Suprapubic skin (tissue), 4 donors: ENCODE results near the gene ADAMTS12. TPM values are rescaled to one million over a fixed set of nuclear protein-coding genes. Genes with fewer than 3 reads are reported as not detected.

Experiments used
- DNase-seq, 2 donors: peaks; one replicate each; pipeline ENCODE4 v3.0.0-alpha.2; 2019; ENCODE audit warnings: low spot score in 2 of 2
- H3K27ac ChIP-seq: fragments of 200-600 bp; sonication (generic); one replicate; pipeline ENCODE4 v1.5.1; 2019
- H3K27me3 ChIP-seq: fragments of 200-600 bp; sonication (generic); one replicate; pipeline ENCODE4 v1.5.1; 2019
- H3K36me3 ChIP-seq: fragments of 200-600 bp; sonication (generic); one replicate; pipeline ENCODE4 v1.5.1; 2019
- H3K4me1 ChIP-seq: fragments of 200-600 bp; sonication (generic); one replicate; pipeline ENCODE4 v1.5.1; 2019
- H3K4me3 ChIP-seq: fragments of 200-600 bp; sonication (generic); one replicate; pipeline ENCODE4 v1.5.1; 2019; ENCODE audit warnings: mild to moderate bottlenecking
- H3K9me3 ChIP-seq: fragments of 200-600 bp; sonication (generic); one replicate; pipeline ENCODE4 v1.5.1; 2019
- EP300 ChIP-seq: sonication (generic); formaldehyde crosslinking; IDR thresholded peaks from one replicate; pipeline ENCODE4 v1.6.1; 2017; ENCODE audit warnings: antibody characterized with exemption
- POLR2A ChIP-seq, 2 donors: fragments of 450-650 bp; IDR thresholded peaks; one replicate each; pipeline ENCODE4 v1.6.1; 2017; ENCODE audit warnings: antibody characterized with exemption in 2 of 2, mild to moderate bottlenecking in 2 of 2, moderate library complexity in 2 of 2
- POLR2AphosphoS5 ChIP-seq, 3 donors: sonication (generic); formaldehyde crosslinking; IDR thresholded peaks; one replicate each; pipeline ENCODE4 v1.6.1; 2017; ENCODE audit warnings: antibody characterized with exemption in 3 of 3
- WGBS: methylation state at CpG from one replicate; pipeline ENCODE4 v1.1.5; 2018; 5-methylcytosine and 5-hydroxymethylcytosine counted together
- total RNA-seq, 4 donors: library from RNA; depleted of rRNA; stranded (reverse); fragments of >200 nt; gene quantifications; one replicate each; pipeline ENCODE4 v1.1.0, GENCODE V29; 2016
- TF ChIP-seq, protein P1 (sequence below), 2 donors: fragments of 200-600 bp in 1 of 2; fragments of 450-650 bp in 1 of 2; sonication (generic) in 1 of 2; IDR thresholded peaks; one replicate each; pipeline ENCODE4 v1.5.1; 2016 to 2019; ENCODE audit warnings: antibody characterized with exemption in 2 of 2, mild to moderate bottlenecking in 1 of 2, moderate library complexity in 1 of 2

Gene ADAMTS12
- total RNA-seq, 4 donors from 2014 or later: 0.26 to 1.3 (median 0.57) TPM

DNA sequence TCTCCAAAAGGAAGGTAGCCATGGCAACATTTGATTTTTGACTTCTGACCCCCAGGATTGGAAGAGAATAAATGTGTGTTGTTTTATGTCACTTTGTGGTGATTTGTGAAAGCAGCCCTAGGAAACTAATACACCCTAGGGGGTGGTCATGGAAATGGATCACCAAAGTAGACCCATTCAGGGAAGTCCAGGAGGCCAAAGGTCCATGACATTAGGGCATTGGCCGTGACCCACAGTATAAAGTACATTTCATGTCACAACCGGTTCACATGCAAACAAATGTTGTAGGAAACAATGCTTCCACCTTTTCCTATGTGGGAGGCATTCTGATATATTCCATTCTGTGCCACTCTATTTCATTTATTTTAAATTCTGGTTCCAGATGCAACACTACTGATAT, 128.4 kb downstream of the ADAMTS12 start:
- Histone ChIP-seq H3K9me3 (no peaks in the 10 kb centered on the region), H3K4me3 (no peak overlapping the region), H3K4me1 (no peaks in the 10 kb centered on the region), H3K27me3 (no peaks in the 10 kb centered on the region), H3K27ac (no peak overlapping the region), H3K36me3 (no peaks in the 10 kb centered on the region)
- WGBS: 71% methylated on average over 2 of the region's 2 CpGs
- DNase-seq: no peak
- TF ChIP-seq POLR2AphosphoS5 (IDR thresholded peaks at IDR 0.05) (no peak), POLR2A (IDR thresholded peaks at IDR 0.05) (no peak), EP300 (no peak)
- TF ChIP-seq, protein P1, sequence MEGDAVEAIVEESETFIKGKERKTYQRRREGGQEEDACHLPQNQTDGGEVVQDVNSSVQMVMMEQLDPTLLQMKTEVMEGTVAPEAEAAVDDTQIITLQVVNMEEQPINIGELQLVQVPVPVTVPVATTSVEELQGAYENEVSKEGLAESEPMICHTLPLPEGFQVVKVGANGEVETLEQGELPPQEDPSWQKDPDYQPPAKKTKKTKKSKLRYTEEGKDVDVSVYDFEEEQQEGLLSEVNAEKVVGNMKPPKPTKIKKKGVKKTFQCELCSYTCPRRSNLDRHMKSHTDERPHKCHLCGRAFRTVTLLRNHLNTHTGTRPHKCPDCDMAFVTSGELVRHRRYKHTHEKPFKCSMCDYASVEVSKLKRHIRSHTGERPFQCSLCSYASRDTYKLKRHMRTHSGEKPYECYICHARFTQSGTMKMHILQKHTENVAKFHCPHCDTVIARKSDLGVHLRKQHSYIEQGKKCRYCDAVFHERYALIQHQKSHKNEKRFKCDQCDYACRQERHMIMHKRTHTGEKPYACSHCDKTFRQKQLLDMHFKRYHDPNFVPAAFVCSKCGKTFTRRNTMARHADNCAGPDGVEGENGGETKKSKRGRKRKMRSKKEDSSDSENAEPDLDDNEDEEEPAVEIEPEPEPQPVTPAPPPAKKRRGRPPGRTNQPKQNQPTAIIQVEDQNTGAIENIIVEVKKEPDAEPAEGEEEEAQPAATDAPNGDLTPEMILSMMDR (IDR thresholded peaks at IDR 0.05): no peak

- no peak overlapping the region for H3K4me3 ChIP-seq
- H3K4me1 ChIP-seq: no peaks in the 10 kb centered on the region
- H3K27me3 ChIP-seq: no peaks in the 10 kb centered on the region
- H3K36me3 ChIP-seq: no peaks in the 10 kb centered on the region
- H3K9me3 ChIP-seq: no peaks in the 10 kb centered on the region
- no peak overlapping the region for H3K27ac ChIP-seq
- DNase-seq: no peak
- 74% methylated on average over 1 of the region's 1 CpG for WGBS
- TF ChIP-seq EP300 (no peak), POLR2AphosphoS5 (IDR thresholded peaks at IDR 0.05) (no peak), POLR2A (IDR thresholded peaks at IDR 0.05) (no peak)
- TF ChIP-seq, protein P1 (IDR thresholded peaks at IDR 0.05): no peak
Measured at GRCh38 chr5:33762859-33763258, 128.9 kb downstream of the ADAMTS12 start.

DNA sequence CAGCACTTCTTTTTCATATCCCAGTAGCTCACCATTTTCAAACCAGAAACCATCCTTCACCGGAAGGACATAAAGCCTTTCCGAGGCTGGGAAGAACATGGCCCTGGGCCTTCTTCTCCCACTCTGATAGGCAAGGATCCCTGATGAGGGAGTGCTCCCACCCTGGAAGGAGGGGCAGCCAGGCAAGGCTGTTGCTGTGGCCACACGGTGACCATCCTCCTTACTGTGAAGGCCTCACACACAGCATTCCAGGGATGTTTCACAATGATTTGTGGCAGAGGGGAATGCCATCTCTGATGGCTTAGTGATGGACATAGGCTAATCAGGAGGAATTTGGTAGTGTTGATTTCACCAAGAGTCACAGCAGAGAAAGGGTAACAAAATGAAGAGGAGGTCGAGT, 130.7 kb downstream of the ADAMTS12 start:
- H3K4me1 ChIP-seq: no peaks in the 10 kb centered on the region
- H3K27ac ChIP-seq: no peak overlapping the region
- no peaks in the 10 kb centered on the region for H3K9me3 ChIP-seq
- DNase-seq: no peak
- H3K36me3 ChIP-seq: no peaks in the 10 kb centered on the region
- TF ChIP-seq POLR2AphosphoS5 (IDR thresholded peaks at IDR 0.05): no peak
- TF ChIP-seq, protein P1 (IDR thresholded peaks at IDR 0.05): no peak
- no peak for TF ChIP-seq EP300
- WGBS: 64% methylated on average over 4 of the region's 4 CpGs
- H3K27me3 ChIP-seq: no peaks in the 10 kb centered on the region
- no peak overlapping the region for H3K4me3 ChIP-seq

- no peak for DNase-seq
- H3K27me3 ChIP-seq: no peaks in the 10 kb centered on the region
- 78% methylated on average over 2 of the region's 2 CpGs for WGBS
- no peak for TF ChIP-seq EP300
- no peak for TF ChIP-seq POLR2AphosphoS5 (IDR thresholded peaks at IDR 0.05)
- TF ChIP-seq, protein P1 (IDR thresholded peaks at IDR 0.05): no peak
- no peak for TF ChIP-seq POLR2A (IDR thresholded peaks at IDR 0.05)
- H3K4me1 ChIP-seq: no peaks in the 10 kb centered on the region
- H3K9me3 ChIP-seq: no peaks in the 10 kb centered on the region
- no peak overlapping the region for H3K27ac ChIP-seq
- no peaks in the 10 kb centered on the region for H3K36me3 ChIP-seq
- no peak overlapping the region for H3K4me3 ChIP-seq
Measured at GRCh38 chr5:33758737-33759136, 133.1 kb downstream of the ADAMTS12 start.

DNA sequence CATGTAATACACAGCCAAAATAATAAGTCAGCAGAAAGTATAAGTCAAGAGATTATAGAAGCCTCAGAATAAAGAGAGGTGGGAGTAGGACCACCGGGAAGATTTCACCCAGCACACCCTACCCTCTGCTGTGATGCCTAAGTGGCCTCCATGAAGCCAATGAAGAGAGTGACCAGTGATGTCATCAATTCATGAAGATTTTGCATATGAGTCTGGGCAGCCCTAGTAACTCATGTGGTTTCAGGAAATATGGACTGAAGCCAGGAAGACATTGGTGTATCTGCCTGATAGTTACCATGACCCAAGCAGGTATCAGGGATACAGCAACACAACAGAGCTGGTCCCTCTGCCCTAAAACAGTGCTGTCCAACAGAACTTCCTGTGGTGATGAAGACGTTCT, 135.3 kb downstream of the ADAMTS12 start:
- Histone ChIP-seq H3K27me3 (no peaks in the 10 kb centered on the region), H3K4me3 (no peak overlapping the region), H3K4me1 (no peaks in the 10 kb centered on the region), H3K36me3 (no peaks in the 10 kb centered on the region), H3K27ac (no peak overlapping the region), H3K9me3 (no peaks in the 10 kb centered on the region)
- TF ChIP-seq POLR2AphosphoS5 (IDR thresholded peaks at IDR 0.05) (no peak), EP300 (no peak), POLR2A (IDR thresholded peaks at IDR 0.05) (no peak)
- TF ChIP-seq, protein P1 (IDR thresholded peaks at IDR 0.05): no peak
- no peak for DNase-seq
- 68% methylated on average over 2 of the region's 2 CpGs for WGBS
